ENCODE data around the gene BAIAP2L1.

Gene BAIAP2L1

DNA sequence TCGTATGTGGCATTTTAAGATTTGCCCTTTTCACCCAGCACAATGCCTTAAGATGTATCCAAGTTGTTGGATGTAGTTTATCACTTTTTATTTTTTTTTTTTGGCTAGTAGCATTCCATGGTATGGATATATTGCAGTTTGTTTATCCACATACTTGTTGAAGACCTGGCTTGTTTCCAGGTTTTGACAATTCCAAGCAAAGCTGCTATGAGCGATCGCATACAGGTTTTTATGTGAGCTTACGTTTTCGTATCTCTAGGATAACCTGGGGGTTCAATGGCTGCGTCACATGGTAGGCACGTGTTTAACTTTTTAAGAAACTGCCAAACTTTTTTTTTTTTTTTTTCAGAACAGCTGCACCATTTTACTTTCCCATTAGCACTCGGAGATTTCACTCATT, 32.2 kb downstream of the BAIAP2L1 start:
- FAIRE-seq (no peak), DNase-seq (ENCODE audit: insufficient read length) (no peak)
- TF ChIP-seq POLR2A (IDR thresholded peaks at IDR 0.05; ENCODE audit: low read depth, low read length) (no peak), POLR2AphosphoS5 (IDR thresholded peaks at IDR 0.05; ENCODE audit: low read depth, low read length) (no peak), TAF1 (IDR thresholded peaks at IDR 0.05; ENCODE audit: borderline replicate concordance, low read depth, low read length) (no peak)

DNA sequence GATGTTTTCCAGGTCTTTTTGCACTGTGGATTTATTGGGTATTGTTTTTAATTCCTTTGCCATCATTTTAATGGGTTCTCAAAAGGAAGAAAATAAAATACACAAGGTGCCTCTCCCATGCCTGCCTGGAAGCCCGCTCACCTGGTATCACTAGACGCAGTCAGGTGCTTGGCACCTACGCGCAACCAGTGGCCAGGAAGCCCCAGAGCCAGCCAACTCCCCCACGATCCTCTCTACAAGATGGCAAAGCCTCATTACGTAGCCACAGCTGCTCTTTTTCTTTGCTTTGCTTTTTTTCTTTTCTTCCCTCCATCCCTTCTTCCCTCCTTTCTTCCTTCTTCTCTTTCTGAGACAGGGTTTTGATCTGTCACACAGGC, 34.3 kb downstream of the BAIAP2L1 start:
- FAIRE-seq (no peak), DNase-seq (ENCODE audit: insufficient read length) (no peak)
- TF ChIP-seq TAF1 (IDR thresholded peaks at IDR 0.05; ENCODE audit: borderline replicate concordance, low read depth, low read length), result no peak
- TF ChIP-seq POLR2AphosphoS5 (IDR thresholded peaks at IDR 0.05; ENCODE audit: low read depth, low read length), result no peak
- no peak for TF ChIP-seq POLR2A (IDR thresholded peaks at IDR 0.05; ENCODE audit: low read depth, low read length)

DNA sequence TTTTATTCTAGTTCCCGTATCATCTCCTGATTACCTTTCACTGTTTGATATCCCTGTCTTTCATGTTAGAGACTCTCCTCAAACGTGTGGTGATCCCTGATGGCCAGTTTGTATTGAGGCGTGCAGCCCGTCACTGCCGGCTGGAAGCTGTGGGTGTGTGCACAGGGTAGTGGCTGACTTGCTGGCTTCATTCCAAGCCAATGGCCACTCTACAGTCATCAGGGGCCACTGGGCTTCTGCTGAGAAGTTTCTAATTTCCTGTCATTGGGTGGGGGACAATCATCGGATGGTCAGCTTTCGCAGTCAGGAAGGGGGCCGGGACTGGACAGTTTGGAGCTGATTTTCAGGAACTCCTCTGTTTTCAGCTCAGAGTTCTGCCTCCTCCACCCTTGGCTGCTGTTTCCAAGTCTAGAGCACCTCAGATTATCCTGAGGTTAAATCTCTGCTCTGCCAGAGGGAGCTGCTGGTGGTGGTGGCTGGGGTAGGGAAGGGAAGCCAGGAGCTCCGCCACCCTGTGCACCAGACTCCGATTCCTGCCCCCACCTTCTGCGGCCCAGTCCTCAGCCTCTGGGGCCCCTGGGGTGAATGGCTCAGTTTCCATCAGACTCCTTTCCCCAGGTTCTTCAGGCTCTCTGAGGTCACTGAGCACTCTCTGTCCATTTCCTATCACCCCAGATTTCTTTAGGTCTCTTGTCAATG, 34.9 kb downstream of the BAIAP2L1 start:
- TF ChIP-seq POLR2AphosphoS5 (IDR thresholded peaks at IDR 0.05; ENCODE audit: low read depth, low read length) (no peak), TAF1 (IDR thresholded peaks at IDR 0.05; ENCODE audit: borderline replicate concordance, low read depth, low read length) (no peak), POLR2A (IDR thresholded peaks at IDR 0.05; ENCODE audit: low read depth, low read length) (no peak)
- no peak for DNase-seq (ENCODE audit: insufficient read length)
- no peak for FAIRE-seq

DNA sequence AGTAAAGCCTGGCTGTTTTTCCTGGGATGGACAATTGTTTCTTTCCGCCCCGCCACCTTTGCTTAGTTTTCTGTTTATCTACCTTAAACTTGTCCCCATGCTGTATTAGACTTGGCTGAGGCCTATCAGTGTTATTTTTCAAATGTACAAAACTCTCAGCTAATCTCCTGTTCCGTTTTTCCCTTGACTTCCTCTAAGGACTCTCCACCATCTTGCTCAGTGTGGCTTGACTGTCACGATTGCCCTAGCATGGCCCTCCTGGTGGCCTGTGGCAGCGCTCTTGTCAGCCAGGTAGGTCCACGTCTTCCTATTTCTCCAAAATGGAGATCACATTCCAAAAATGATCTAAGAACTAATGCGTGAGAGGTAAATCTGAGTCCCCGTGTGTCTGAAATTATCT, 36.7 kb downstream of the BAIAP2L1 start:
- TF ChIP-seq POLR2A (IDR thresholded peaks at IDR 0.05; ENCODE audit: low read depth, low read length) (no peak), POLR2AphosphoS5 (IDR thresholded peaks at IDR 0.05; ENCODE audit: low read depth, low read length) (no peak), TAF1 (IDR thresholded peaks at IDR 0.05; ENCODE audit: borderline replicate concordance, low read depth, low read length) (no peak)
- DNase-seq (ENCODE audit: insufficient read length), result no peak
- no peak for FAIRE-seq

DNA sequence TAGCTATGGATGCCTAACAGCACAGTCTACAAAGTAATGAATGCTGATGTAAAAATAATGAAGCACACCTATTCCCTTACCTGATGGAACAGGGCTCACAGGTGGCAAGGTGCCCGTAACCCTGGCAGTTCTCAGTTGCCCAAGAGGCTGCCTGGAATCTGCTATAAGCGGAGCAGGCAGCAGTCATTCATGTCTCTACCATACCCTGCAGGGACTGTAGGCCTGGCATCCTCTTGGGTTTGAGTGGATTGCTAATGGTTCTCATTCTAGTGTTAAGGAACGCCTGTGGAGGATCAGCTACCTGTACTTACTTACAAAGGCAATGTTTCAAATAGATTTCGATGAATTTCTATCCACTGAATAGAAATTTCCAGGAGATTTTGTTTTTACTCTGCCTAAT, 38.4 kb downstream of the BAIAP2L1 start:
- TF ChIP-seq POLR2AphosphoS5 (IDR thresholded peaks at IDR 0.05; ENCODE audit: low read depth, low read length), result no peak
- no peak for TF ChIP-seq POLR2A (IDR thresholded peaks at IDR 0.05; ENCODE audit: low read depth, low read length)
- TF ChIP-seq TAF1 (IDR thresholded peaks at IDR 0.05; ENCODE audit: borderline replicate concordance, low read depth, low read length), result no peak
- FAIRE-seq, result no peak
- no peak for DNase-seq (ENCODE audit: insufficient read length)

DNA sequence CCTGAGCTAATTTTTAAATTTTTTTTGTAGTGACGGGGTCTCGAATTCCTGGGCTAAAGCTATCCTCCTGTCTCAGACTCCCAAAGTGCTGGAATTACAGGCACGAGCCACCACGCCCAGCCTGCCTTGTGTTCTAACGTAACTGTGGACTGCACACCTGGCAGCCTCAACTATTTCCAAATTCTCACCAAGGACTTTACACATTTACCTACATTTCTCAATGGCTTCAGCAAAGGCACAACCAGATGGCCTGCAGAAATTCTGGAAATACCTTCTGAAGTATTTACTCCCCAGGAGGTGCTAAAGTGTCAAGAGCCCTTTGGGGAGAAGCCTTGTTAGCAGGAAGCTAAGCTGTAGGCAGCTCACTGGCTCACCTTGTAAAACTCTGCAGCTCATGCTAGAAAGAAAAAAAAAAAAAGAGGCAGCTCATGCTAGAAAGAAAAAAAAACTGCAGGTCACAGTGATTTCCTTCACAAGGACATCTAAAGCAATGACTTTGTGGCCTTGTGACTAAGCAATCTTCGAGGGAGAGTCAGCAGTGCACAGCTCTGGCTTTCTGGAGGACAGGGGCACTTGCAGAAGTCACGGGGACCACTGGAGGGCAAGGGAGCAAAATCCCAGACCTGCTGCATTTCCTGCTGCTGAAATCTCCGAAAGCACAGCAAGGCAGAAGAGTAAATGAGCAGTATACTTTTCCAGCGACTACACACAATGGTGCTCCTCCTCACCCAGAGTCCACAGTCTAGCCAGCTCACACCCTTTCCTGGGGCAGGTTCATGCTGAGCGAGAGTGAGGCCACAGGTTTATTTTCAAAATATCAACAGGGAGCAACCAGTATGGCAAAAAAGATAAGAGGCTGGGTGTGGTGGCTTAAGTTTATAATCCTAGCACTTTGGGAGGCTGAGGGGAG, 40.4 kb downstream of the BAIAP2L1 start:
- no peak for DNase-seq (ENCODE audit: insufficient read length)
- TF ChIP-seq TAF1 (IDR thresholded peaks at IDR 0.05; ENCODE audit: borderline replicate concordance, low read depth, low read length), result no peak
- TF ChIP-seq POLR2A (IDR thresholded peaks at IDR 0.05; ENCODE audit: low read depth, low read length), result no peak
- TF ChIP-seq POLR2AphosphoS5 (IDR thresholded peaks at IDR 0.05; ENCODE audit: low read depth, low read length), result no peak
- no peak for FAIRE-seq

DNA sequence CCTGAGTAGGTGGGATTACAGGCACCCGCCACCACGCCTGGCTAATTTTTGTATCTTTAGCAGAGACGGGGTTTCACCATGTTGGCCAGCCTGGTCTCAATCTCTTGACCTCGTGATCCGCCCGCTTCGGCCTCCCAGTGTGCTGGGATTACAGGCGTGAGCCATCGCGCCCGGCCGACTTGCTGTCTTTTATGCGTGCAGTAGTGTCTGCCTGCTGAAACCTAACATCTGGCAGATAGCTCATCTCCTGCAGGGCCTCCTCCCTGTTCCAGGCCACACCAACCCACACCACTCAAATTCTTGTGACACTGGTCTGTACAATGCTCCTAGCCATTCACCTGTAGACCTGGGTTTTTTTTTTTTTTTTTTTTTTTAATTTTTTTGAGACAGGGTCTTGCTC, 41.5 kb downstream of the BAIAP2L1 start:
- no peak for TF ChIP-seq TAF1 (IDR thresholded peaks at IDR 0.05; ENCODE audit: borderline replicate concordance, low read depth, low read length)
- TF ChIP-seq POLR2AphosphoS5 (IDR thresholded peaks at IDR 0.05; ENCODE audit: low read depth, low read length), result no peak
- no peak for FAIRE-seq
- no peak for DNase-seq (ENCODE audit: insufficient read length)

DNA sequence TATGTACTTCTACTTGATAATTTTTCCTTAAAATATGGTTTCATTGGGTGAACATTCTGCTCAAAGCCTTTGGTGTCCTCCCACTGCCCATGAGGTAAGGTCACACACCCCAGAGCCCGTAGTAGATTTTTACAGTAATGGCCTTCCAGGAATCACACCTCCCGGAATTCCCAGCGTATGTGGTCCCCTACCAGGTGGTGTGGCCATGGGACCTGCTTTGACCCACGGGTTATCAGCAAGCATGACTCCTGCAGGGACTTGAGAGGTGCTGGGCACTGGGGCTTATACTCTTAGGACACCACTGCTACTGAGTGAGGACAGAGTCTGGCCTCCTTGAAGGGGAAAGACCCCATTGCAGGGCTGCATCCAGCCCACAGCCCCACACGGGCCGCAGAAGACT, 42.2 kb downstream of the BAIAP2L1 start:
- FAIRE-seq (no peak), DNase-seq (ENCODE audit: insufficient read length) (no peak)
- TF ChIP-seq POLR2A (IDR thresholded peaks at IDR 0.05; ENCODE audit: low read depth, low read length) (no peak), POLR2AphosphoS5 (IDR thresholded peaks at IDR 0.05; ENCODE audit: low read depth, low read length) (no peak)

DNA sequence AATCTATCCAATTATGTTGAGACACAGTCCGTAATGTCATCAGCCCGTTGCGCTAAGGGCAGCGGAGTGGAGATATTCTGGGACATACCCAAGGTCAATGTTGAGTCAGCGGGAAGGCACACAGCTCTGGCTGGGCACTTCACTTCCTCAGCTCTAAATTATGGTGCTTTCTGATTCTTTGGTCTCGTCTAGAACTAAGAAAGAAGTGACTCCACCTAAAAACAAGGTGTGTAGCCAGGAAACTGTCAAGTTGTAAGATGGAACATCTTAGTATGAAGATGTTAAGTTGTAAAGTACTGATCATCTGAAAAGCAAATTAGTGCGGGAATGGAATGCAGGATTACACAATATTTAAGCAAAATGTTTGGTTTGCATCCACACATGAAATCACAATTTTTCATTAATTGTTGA, 43.1 kb downstream of the BAIAP2L1 start:
- DNase-seq (ENCODE audit: insufficient read length) (no peak), FAIRE-seq (no peak)
- TF ChIP-seq POLR2A (IDR thresholded peaks at IDR 0.05; ENCODE audit: low read depth, low read length) (no peak), TAF1 (IDR thresholded peaks at IDR 0.05; ENCODE audit: borderline replicate concordance, low read depth, low read length) (no peak), POLR2AphosphoS5 (IDR thresholded peaks at IDR 0.05; ENCODE audit: low read depth, low read length) (no peak)

DNA sequence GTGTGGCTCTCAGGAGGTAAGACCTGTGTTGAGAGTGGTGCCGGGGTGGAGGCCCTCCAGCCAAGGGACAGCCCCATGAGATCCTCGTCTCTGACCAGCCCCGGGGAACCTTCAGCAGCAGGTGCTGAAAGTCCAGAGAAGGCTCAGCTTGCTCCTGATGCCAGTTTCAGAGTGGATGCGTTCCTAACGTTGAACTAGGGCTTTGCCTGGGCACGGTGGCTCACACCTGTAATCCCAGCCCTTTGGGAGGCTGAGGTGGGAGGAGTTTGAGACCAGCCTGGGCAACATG, 45.7 kb downstream of the BAIAP2L1 start:
- no peak for TF ChIP-seq TAF1 (IDR thresholded peaks at IDR 0.05; ENCODE audit: borderline replicate concordance, low read depth, low read length)
- DNase-seq (ENCODE audit: insufficient read length), result no peak
- FAIRE-seq, result no peak

DNA sequence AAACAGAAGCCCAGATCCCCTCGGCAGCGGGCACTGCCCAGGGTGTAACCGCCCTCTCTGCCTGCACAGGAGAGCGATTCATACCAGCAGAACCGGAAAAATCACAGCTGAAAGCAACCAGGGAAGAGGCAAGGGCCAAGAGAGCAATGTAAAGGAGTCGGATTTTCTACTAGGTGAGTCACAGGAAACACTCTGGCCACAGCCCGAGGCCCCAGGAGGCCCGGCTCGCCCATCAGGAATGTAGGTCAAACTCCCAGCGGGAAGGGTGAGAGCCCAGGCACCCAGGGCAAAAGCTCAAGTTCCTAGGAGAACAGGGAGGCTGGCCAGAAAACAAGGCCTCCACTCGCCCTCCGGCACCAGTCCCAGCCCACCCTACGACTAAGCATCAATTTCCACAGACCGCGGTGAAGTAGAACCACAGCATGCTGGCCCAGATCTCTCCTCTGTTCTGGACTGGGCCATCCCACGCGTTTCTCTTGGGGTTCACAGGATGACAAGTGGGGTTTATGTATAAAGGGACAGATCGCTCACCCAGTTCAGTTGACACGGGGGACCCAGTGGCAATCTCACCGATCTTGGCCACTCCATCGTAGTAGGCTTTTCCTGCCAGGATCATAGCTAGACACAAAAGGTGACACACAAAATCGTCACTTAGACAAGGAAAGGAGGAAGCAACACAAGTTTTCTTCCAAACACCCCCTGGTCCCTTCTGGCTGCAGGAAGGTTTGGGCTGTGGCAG, 46.2 kb downstream of the BAIAP2L1 start:
- no peak for DNase-seq (ENCODE audit: insufficient read length)
- TF ChIP-seq POLR2AphosphoS5 (IDR thresholded peaks at IDR 0.05; ENCODE audit: low read depth, low read length) (no peak), TAF1 (IDR thresholded peaks at IDR 0.05; ENCODE audit: borderline replicate concordance, low read depth, low read length) (no peak), POLR2A (IDR thresholded peaks at IDR 0.05; ENCODE audit: low read depth, low read length) (no peak)
- no peak for FAIRE-seq

DNA sequence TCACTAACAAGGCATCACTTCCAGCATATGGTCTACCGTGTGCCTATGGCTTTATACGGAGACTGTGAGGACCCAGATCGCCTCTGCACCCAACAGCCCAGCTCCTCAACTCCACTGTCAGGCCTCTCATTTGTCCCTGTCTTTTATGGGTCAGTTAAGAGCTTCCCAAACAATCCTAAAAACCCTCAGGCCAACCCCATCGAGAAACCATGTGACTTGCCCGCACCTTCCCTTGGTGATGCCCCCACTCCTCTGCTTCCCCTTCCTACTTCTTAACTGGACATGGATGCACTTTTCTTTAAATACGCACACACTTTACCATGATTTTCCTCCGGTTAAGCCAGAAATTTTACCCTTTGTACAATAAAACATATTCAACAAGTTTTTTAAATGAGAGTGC, 46.8 kb downstream of the BAIAP2L1 start:
- TF ChIP-seq TAF1 (IDR thresholded peaks at IDR 0.05; ENCODE audit: borderline replicate concordance, low read depth, low read length) (no peak), POLR2A (IDR thresholded peaks at IDR 0.05; ENCODE audit: low read depth, low read length) (no peak), POLR2AphosphoS5 (IDR thresholded peaks at IDR 0.05; ENCODE audit: low read depth, low read length) (no peak)
- no peak for DNase-seq (ENCODE audit: insufficient read length)
- no peak for FAIRE-seq
